Measurements from ENCODE around the gene TCF12.
"Not testable (repeated sequence)": the region's sequence is repeated elsewhere in the genome, so short reads cannot be mapped to it uniquely, and the experiment has no call there.

TCF12 gene

DNA sequence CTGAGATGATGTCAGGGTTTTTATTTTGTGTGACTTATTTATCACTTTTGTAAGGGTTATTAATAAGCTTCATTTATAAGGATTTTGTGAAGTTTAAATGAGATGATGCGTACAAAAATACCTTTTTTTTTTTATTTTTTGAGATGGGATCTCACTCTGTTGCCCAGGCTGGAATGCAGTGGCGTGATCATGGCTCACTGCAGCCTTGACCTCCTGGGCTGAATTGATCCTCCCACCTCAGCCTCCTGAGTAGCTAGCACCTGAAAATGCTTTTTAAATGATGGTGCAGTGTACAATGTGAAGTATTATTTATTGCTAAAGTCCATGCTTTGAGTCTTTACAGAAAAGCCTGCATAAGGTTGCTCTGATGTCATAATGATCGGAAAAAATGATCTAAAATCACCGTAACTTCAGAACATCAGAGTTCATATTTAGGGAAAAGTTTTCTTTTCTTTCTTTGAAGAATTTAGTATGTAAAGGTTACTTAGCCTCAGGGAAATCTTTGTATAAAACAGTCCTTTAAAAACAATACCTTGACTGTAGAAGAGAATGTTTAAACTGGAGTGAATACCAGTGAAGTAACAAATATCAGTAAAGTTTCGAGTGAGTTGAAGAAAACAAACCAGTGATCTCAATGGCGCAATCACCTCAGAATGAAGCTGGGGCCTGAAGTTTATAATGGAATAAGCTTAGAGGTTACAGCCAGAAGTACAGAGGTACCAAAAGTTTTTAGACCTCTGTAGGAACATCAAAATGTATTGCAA lies 29.7 kb downstream of the TCF12 start:
- H3K27me3 Mint-ChIP-seq, result no peaks in the 10 kb centered on the region
- no peak overlapping the region for H3K4me3 Mint-ChIP-seq
- H3K27ac Mint-ChIP-seq, result no peak overlapping the region
- H3K9me3 Mint-ChIP-seq (ENCODE audit: low read depth), result peaks cover 10% of the 10 kb centered on the region
- peaks cover 25% of the 10 kb centered on the region for H3K36me3 Mint-ChIP-seq
- H3K4me1 Mint-ChIP-seq (ENCODE audit: low read depth), result peaks cover 27% of the 10 kb centered on the region

DNA sequence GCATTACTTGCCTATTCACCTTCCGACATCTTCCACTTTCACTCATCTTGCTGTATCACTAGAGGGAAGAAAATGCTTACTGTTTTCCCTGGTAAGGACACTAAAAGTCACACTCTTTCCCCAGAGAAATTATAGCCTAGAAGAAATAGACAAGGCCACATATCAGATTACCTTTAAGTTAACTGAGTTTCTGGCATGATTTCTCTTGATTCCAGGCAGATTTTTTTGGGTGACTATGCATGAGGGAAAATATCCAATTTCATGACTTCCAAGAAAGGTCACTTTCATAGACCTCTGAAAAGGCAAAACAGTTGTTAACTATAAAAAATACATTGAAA lies 30.3 kb downstream of the TCF12 start:
- H3K36me3 Mint-ChIP-seq, result peaks cover 26% of the 10 kb centered on the region
- no peak overlapping the region for H3K27ac Mint-ChIP-seq
- no peaks in the 10 kb centered on the region for H3K27me3 Mint-ChIP-seq
- H3K9me3 Mint-ChIP-seq (ENCODE audit: low read depth), result peaks cover 10% of the 10 kb centered on the region
- no peak overlapping the region for H3K4me3 Mint-ChIP-seq
- H3K4me1 Mint-ChIP-seq (ENCODE audit: low read depth), result peaks cover 26% of the 10 kb centered on the region

GRCh38 chr15:56950979-56951378 lies 32.5 kb downstream of the TCF12 start:
- H3K27ac Mint-ChIP-seq, result no peak overlapping the region
- H3K27me3 Mint-ChIP-seq, result no peaks in the 10 kb centered on the region
- peaks cover 27% of the 10 kb centered on the region for H3K4me1 Mint-ChIP-seq (ENCODE audit: low read depth)
- H3K36me3 Mint-ChIP-seq, result peaks cover 26% of the 10 kb centered on the region
- no peak overlapping the region for H3K4me3 Mint-ChIP-seq
- no peaks in the 10 kb centered on the region for H3K9me3 Mint-ChIP-seq (ENCODE audit: low read depth)

DNA sequence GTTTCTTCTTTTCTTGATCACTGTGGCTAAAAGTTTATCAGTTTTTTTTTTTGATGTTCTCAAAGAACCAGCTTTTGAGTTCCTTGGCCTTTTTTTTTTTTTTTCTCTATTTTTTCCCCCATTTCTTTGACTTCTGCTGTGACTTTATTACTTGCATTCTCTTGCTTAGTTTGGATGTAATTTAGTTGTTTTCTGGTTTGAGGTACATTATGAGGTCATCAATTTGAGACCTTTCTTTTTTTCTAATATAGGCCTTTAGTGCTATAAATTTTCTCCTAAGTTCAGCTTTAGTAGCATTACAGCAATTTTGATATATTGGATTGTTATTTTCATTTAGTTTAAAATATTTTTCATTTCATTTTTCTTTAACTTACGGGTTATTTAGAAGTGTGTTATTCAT lies 35.3 kb downstream of the TCF12 start:
- Mint-ChIP-seq H3K9me3 (ENCODE audit: low read depth) (no peaks in the 10 kb centered on the region), H3K27me3 (no peaks in the 10 kb centered on the region), H3K4me1 (ENCODE audit: low read depth) (peaks cover 26% of the 10 kb centered on the region), H3K4me3 (no peak overlapping the region), H3K36me3 (peaks cover 21% of the 10 kb centered on the region), H3K27ac (no peak overlapping the region)

GRCh38 chr15:56955011-56955410 lies 36.6 kb downstream of the TCF12 start:
- not testable (repeated sequence) for H3K27me3 Mint-ChIP-seq; H3K9me3 Mint-ChIP-seq (ENCODE audit: low read depth); H3K27ac Mint-ChIP-seq; H3K4me3 Mint-ChIP-seq
- Mint-ChIP-seq H3K36me3 (peaks cover 21% of the 10 kb centered on the region), H3K4me1 (ENCODE audit: low read depth) (peaks cover 34% of the 10 kb centered on the region)

- Mint-ChIP-seq H3K9me3 (ENCODE audit: low read depth) (no peaks in the 10 kb centered on the region), H3K4me3 (no peak overlapping the region), H3K27me3 (no peaks in the 10 kb centered on the region), H3K36me3 (peaks cover 21% of the 10 kb centered on the region), H3K4me1 (ENCODE audit: low read depth) (peaks cover 34% of the 10 kb centered on the region), H3K27ac (no peak overlapping the region)
Measured at GRCh38 chr15:56956538-56956937, 38.1 kb downstream of the TCF12 start.

DNA sequence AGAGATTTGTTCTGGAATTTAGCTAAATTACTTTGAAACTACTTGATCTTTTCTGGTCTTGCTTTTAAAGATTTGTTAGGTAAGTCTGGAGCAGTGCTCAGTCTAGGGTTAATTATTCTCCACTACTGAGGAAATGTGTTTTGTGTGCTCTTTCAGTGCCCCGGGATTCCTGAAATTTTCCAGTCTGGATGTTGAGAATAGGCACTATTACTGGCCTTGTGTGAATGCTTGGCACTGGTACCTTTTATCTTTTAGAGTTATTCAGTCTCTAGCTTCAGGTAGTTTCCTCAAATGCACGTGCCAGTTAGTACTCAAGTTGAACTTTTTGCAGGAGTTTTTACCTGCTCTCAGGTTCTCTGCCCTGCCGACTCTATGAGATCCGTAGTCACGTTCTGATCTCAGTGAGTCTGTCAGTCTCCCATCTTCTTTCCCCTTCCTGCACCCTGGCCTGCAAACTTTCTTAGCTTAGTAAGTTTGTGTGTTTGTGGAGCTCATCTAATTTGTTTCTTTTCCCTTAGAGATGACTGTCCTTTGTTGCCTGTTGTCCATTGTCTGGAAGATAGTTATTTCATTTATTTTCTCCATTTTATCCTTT lies 39.5 kb downstream of the TCF12 start:
- no peaks in the 10 kb centered on the region for H3K9me3 Mint-ChIP-seq (ENCODE audit: low read depth)
- H3K36me3 Mint-ChIP-seq, result peaks cover 19% of the 10 kb centered on the region
- H3K4me3 Mint-ChIP-seq, result no peak overlapping the region

GRCh38 chr15:56959318-56959648 lies 40.8 kb downstream of the TCF12 start:
- no peaks in the 10 kb centered on the region for H3K27me3 Mint-ChIP-seq
- H3K4me3 Mint-ChIP-seq, result peak overlapping the region; percentile 32
- no peak overlapping the region for H3K27ac Mint-ChIP-seq

More for the DNA sequence above, 39.5 kb downstream of the TCF12 start:
- no peaks in the 10 kb centered on the region for H3K27me3 Mint-ChIP-seq
- no peak overlapping the region for H3K27ac Mint-ChIP-seq
- H3K4me1 Mint-ChIP-seq (ENCODE audit: low read depth), result peaks cover 38% of the 10 kb centered on the region

GRCh38 chr15:56960116-56960515 lies 41.7 kb downstream of the TCF12 start:
- no peaks in the 10 kb centered on the region for H3K27me3 Mint-ChIP-seq

More at GRCh38 chr15:56959318-56959648, 40.8 kb downstream of the TCF12 start:
- no peaks in the 10 kb centered on the region for H3K9me3 Mint-ChIP-seq (ENCODE audit: low read depth)
- H3K36me3 Mint-ChIP-seq, result peaks cover 15% of the 10 kb centered on the region
- peaks cover 49% of the 10 kb centered on the region for H3K4me1 Mint-ChIP-seq (ENCODE audit: low read depth)

GRCh38 chr15:56963126-56963525 lies 44.7 kb downstream of the TCF12 start:
- Mint-ChIP-seq H3K36me3 (peaks cover 3% of the 10 kb centered on the region), H3K9me3 (ENCODE audit: low read depth) (no peaks in the 10 kb centered on the region), H3K27ac (no peak overlapping the region), H3K27me3 (no peaks in the 10 kb centered on the region), H3K4me1 (ENCODE audit: low read depth) (peaks cover 57% of the 10 kb centered on the region), H3K4me3 (no peak overlapping the region)

More at GRCh38 chr15:56960116-56960515, 41.7 kb downstream of the TCF12 start:
- no peaks in the 10 kb centered on the region for H3K9me3 Mint-ChIP-seq (ENCODE audit: low read depth)
- peaks cover 11% of the 10 kb centered on the region for H3K36me3 Mint-ChIP-seq
- no peak overlapping the region for H3K4me3 Mint-ChIP-seq
- H3K27ac Mint-ChIP-seq, result no peak overlapping the region
- H3K4me1 Mint-ChIP-seq (ENCODE audit: low read depth), result peaks cover 56% of the 10 kb centered on the region

GRCh38 chr15:56963710-56964109 lies 45.3 kb downstream of the TCF12 start:
- H3K27me3 Mint-ChIP-seq, result no peaks in the 10 kb centered on the region
- H3K4me1 Mint-ChIP-seq (ENCODE audit: low read depth), result peaks cover 58% of the 10 kb centered on the region
- peaks cover 3% of the 10 kb centered on the region for H3K36me3 Mint-ChIP-seq
- no peaks in the 10 kb centered on the region for H3K9me3 Mint-ChIP-seq (ENCODE audit: low read depth)
- H3K4me3 Mint-ChIP-seq, result peak overlapping the region; percentile 46
- H3K27ac Mint-ChIP-seq, result no peak overlapping the region

DNA sequence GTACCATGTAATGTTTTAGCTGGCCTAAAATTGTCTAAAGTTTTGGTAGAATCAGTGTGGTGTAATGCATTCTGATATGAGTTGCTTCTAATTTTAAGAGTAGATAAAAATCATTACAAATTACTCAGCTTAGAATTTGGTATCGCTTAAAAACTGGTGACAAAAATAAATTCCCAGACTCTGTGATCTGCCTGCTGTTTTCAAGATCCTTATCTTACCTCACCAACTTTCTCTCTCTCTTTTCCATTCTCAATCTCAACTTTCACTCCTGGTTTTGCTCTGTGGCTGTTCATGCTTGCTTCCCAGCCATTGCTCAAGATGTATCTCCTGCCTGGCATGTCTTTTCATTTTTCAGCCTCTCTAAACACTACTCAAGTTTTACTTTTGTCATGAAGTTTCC lies 45.7 kb downstream of the TCF12 start:
- Mint-ChIP-seq H3K27me3 (no peaks in the 10 kb centered on the region), H3K36me3 (peaks cover 3% of the 10 kb centered on the region), H3K27ac (peak overlapping the region; percentile 50), H3K4me3 (peak overlapping the region; percentile 49), H3K9me3 (ENCODE audit: low read depth) (no peaks in the 10 kb centered on the region), H3K4me1 (ENCODE audit: low read depth) (peaks cover 58% of the 10 kb centered on the region)

GRCh38 chr15:56965231-56966013 lies 47.0 kb downstream of the TCF12 start:
- H3K9me3 Mint-ChIP-seq (ENCODE audit: low read depth), result no peaks in the 10 kb centered on the region
- no peak overlapping the region for H3K4me3 Mint-ChIP-seq
- no peak overlapping the region for H3K27ac Mint-ChIP-seq
- peaks cover 4% of the 10 kb centered on the region for H3K36me3 Mint-ChIP-seq
- H3K4me1 Mint-ChIP-seq (ENCODE audit: low read depth), result peaks cover 60% of the 10 kb centered on the region
- no peaks in the 10 kb centered on the region for H3K27me3 Mint-ChIP-seq

DNA sequence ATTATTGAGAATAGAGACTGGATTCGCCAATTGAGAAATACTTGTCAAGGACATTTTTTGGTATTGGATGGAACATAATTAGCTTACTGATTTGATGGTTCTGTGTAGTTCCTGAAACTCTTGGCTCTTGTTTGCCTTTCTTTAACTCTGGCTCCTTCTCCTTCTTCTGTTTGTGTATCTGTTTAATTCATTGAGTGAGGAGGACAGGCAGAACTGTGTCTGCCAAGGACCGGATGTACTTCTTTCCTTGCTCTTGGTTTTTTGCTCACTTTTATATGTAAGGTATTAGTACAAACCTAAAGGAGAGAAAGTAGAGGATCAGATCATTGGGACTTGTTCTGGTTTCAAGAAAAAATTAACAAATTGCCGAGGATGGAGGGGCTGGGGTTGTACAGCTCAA lies 48.9 kb downstream of the TCF12 start:
- Mint-ChIP-seq H3K4me1 (ENCODE audit: low read depth) (peaks cover 63% of the 10 kb centered on the region), H3K9me3 (ENCODE audit: low read depth) (no peaks in the 10 kb centered on the region), H3K4me3 (no peak overlapping the region)

GRCh38 chr15:56968256-56968655 lies 49.8 kb downstream of the TCF12 start:
- peaks cover 64% of the 10 kb centered on the region for H3K4me1 Mint-ChIP-seq (ENCODE audit: low read depth)
- no peak overlapping the region for H3K4me3 Mint-ChIP-seq
- no peaks in the 10 kb centered on the region for H3K9me3 Mint-ChIP-seq (ENCODE audit: low read depth)
- no peak overlapping the region for H3K27ac Mint-ChIP-seq
- peaks cover 5% of the 10 kb centered on the region for H3K36me3 Mint-ChIP-seq
- H3K27me3 Mint-ChIP-seq, result no peaks in the 10 kb centered on the region

More for the DNA sequence above, 48.9 kb downstream of the TCF12 start:
- Mint-ChIP-seq H3K36me3 (peaks cover 5% of the 10 kb centered on the region), H3K27ac (no peak overlapping the region), H3K27me3 (no peaks in the 10 kb centered on the region)

Data from activated naive CD8-positive, alpha-beta T cell (primary cell).